Iris pigment epithelial cell (primary cell): Measurements from ENCODE around the gene SMYD4.
"Not testable (repeated sequence)": the region's sequence is repeated elsewhere in the genome, so short reads cannot be mapped to it uniquely, and the experiment has no call there.

Experiments used
- DNase-seq: peaks from one replicate; pipeline ENCODE4 v3.0.0-alpha.2; 2011; ENCODE audit warnings: low read depth

Gene SMYD4, protein sequence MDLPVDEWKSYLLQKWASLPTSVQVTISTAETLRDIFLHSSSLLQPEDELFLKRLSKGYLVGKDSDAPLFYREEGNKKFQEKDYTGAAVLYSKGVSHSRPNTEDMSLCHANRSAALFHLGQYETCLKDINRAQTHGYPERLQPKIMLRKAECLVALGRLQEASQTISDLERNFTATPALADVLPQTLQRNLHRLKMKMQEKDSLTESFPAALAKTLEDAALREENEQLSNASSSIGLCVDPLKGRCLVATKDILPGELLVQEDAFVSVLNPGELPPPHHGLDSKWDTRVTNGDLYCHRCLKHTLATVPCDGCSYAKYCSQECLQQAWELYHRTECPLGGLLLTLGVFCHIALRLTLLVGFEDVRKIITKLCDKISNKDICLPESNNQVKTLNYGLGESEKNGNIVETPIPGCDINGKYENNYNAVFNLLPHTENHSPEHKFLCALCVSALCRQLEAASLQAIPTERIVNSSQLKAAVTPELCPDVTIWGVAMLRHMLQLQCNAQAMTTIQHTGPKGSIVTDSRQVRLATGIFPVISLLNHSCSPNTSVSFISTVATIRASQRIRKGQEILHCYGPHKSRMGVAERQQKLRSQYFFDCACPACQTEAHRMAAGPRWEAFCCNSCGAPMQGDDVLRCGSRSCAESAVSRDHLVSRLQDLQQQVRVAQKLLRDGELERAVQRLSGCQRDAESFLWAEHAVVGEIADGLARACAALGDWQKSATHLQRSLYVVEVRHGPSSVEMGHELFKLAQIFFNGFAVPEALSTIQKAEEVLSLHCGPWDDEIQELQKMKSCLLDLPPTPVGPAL

GRCh38 chr17:1829592-1830257 is at the start of gene SMYD4, which contains the start of gene RPA1:
SMYD4 (minus strand) TSS chr17:1829902; CDS start chr17:1827994, 1,908 bp downstream.
RPA1 (plus strand) TSS chr17:1830005; CDS start chr17:1830094, 89 bp downstream.
- DNase-seq, result peak; percentile 88

DNA sequence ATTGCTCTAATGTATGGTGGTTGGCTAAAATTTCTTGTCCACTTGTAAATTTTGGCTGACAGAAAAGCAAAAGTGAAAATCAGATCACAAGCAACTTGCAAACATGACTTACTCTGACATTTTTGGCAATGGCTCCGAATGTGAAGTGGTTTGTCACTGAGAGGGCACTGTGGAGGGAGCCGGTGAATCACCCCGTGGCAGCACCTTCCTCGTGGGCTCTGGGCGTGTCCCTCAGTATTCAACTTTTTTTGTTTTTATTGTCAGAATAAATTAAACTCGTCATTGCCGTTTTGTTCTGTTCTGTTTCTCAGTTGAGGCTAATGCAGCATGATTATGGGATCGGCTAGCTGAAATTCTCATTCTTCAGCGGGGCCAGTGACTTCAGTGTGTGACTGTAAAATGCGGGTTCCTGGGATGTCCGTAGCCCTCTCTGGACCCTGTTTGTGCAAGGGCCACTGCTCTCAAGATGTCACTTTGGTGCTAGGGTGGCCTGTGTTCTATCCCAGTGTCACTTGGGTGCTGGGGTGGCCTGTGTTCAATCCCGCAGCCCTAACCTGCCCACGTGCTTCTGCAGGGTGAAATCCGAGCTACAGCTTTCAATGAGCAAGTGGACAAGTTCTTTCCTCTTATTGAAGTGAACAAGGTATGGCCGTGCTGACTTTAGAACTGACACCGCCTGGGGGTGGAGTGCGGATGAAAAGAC is 48.9 kb upstream of the SMYD4 start:
- DNase-seq, result no peak

- DNase-seq, result no peak
Measured at GRCh38 chr17:1875597-1875996, 45.9 kb upstream of the SMYD4 start.

GRCh38 chr17:1873418-1873817 is 43.7 kb upstream of the SMYD4 start:
- DNase-seq, result no peak

DNA sequence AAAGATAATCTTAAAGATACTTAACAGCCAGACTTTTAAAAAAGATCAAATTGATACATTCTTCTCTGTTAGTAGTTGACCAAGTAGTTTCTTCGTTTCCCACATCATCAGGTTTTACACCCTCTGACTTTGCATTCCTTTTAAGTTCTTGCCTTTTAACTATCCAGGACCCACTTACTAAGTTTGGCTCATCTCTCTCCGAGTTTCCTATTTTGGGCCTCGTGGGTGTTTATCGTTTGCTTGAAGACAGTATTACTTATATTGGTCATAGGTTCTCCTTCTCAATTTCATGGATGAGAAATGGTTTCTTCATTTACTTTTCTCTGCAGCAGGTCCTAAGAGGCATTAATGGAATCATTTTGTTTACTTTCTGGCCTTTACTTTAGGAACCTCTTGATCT is 43.3 kb upstream of the SMYD4 start:
- DNase-seq, result no peak

DNA sequence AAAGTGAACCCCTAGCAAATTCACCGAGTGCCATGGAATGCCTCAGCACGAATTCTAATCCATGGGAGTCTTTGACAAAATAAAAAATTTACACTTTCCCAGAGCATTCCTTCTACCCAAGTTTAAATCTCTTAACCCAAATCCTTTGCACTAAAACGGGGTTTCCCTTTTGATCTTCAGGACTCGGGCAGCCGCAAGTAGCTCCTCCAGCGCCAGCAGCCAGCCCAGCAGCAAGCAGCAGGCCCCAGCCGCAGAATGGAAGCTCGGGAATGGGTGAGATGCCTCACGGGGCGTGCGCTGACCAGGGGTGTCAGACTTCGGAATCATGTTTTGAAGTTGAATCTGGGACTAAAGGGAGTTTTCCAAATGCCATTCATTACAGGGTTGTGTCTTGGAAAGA is 42.6 kb upstream of the SMYD4 start:
- DNase-seq, result no peak

- no peak for DNase-seq
Measured at GRCh38 chr17:1871756-1872155, 42.1 kb upstream of the SMYD4 start.

GRCh38 chr17:1870592-1870991 is 40.9 kb upstream of the SMYD4 start:
- DNase-seq, result peak; percentile 17

DNA sequence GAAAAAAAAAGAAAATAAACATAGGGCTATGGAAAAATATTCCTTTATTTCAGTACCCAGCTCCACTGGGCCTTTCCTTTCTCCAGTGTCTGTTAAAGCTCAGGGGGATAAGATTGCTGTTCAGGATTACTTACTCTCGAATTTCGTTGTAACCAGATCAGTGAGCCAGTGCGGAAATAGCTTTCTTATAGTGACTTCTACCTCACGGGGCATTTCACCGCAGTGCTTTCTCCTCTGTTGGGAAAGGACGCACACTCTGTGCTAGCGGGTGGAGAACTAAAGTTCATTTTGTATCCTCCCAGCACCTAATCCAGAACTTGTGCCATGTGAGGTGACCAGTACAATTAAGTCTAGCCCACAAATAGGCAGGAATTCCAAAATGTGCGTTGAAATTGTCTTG is 38.4 kb upstream of the SMYD4 start:
- no peak for DNase-seq

GRCh38 chr17:1867307-1867706 is 37.6 kb upstream of the SMYD4 start:
- DNase-seq, result no peak

- DNase-seq, result peak; percentile 20
Measured at GRCh38 chr17:1865252-1866037, 35.7 kb upstream of the SMYD4 start.

GRCh38 chr17:1861391-1862010 is 31.8 kb upstream of the SMYD4 start:
- no peak for DNase-seq

GRCh38 chr17:1860978-1861377 is 31.3 kb upstream of the SMYD4 start:
- no peak for DNase-seq

DNA sequence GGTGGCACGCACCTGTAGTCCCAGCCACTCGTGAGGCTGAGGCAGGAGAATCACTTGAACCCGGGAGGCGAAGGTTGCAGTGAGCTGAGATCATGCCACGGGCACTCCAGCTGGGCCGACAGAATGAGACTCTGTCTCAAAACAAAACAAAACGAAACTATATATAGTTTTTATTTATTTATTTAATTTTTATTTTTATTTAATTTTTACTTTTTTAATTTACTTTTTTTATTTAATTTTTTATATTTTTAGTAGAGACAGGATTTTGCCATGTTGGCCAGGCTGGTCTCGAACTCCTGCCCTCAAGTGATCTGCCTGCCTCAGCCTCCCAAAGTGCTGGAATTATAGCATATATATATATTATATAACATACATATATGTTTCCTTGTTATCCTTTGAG is 26.8 kb upstream of the SMYD4 start:
- DNase-seq, result not testable (repeated sequence)

DNA sequence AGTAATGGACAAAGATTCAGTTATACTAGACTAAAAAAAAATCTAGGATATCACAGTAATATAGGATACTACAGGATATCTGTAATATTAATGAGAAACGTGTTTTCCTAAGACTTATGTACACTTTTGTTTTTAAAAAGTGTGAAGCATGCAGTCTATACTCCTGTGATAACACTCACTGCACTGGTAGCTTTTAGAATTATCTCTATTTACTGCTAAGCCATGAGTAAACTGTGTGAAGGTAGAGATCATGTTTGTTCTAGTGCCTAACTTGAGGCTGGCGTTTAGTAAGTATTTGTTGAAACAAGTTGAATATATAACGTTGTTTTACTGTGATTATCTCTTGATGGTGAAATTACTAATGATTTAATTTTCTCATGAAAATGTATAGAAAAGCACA is 24.0 kb upstream of the SMYD4 start:
- DNase-seq, result no peak

- no peak for DNase-seq
Measured at GRCh38 chr17:1852327-1852726, 22.6 kb upstream of the SMYD4 start.

GRCh38 chr17:1847191-1847590 is 17.5 kb upstream of the SMYD4 start:
- DNase-seq, result no peak

- no peak for DNase-seq
Measured at GRCh38 chr17:1843947-1844346, 14.2 kb upstream of the SMYD4 start.

DNA sequence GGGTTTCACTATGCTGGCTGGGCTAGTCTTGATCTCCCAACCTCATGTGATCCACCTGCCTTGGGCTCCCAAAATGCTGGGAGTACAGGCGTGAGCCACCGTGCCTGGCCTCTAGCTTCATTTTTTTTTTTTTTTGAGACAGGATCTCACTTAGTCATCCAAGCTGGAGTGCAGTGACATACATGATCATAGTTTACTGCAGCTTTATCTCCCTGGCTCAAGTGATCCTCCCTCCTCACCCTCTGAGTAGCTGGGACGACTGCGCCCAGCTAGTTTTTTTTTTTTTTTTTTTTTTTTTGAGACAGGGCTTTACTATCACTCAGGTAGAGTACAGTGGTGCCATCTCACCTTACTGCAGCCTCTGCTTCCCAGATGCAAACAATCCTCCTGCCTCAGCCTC is 9.8 kb upstream of the SMYD4 start:
- no peak for DNase-seq

DNA sequence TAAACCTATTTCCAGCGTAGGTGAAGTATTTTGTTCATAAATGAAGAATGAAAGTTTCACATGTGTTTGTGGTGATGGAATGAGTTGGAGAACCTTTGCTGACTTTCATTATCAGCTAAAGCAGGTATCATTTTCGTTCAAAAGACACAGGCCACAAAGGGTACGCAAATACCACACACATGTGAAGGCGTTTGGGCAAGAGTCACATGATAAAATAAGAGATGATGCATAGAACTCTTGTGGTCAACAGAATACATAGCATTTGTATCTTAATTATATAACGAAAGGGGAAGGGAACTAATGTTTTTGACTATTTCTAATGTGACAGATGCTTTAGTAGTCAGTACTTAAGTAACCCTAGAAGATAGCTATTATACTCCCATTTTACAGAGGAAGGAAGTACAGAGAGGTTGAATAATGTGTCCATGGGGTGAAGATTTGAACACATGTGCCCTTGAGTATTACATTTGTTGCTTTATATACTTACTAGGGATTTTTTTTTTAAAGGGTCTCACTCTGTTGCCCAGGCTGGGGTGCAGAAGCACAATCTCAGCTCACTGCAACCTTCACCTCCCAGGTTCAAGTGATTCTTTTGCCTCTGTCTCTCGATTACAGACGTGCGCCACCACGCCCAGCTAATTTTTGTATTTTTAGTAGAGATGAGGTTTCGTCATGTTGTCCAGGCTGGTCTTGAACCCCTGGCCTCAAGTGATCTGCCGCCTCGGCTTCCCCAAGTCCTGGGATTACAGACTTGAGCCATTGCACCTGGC is 4.9 kb upstream of the SMYD4 start:
- no peak for DNase-seq
